Brain pericyte (primary cell): ENCODE measurements around the gene CDC42EP2.

Source experiments
- DNase-seq: peaks from one replicate; pipeline ENCODE4 v3.0.0-alpha.2; 2012; ENCODE audit warnings: low read depth, low spot score

CDC42EP2 gene

DNA sequence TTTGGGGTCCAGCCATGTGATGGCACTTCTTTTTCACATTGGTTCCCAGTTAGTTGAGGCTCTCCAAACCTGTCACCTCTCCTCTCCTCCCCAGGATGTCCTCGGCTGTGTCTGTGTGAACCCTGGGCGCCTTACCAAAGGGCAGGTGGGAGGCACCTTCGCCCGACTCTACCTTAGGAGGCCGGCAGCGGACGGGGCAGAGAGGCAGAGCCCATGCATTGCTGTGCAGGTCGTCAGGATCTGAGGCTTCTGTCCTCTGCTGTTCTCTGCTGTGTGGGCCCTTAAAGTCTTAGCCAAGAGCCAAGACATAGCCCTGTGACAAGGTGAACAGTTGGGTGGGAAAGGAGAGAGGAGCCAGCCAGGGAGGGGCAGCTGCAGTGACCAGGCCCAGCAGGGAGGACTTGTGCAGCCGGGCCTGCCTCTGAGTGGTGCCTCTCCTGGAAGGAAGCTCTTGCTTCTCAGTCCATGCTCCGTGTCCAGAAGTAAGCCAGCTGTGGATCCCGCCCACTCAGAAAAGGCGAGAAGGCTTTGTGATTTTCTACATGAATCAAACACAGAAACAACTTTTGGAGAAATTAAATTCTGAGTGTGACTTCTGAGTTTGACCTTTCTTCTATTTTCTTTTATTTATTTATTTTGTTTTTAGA, 17.5 kb upstream of the CDC42EP2 start:
- DNase-seq = no peak

DNA sequence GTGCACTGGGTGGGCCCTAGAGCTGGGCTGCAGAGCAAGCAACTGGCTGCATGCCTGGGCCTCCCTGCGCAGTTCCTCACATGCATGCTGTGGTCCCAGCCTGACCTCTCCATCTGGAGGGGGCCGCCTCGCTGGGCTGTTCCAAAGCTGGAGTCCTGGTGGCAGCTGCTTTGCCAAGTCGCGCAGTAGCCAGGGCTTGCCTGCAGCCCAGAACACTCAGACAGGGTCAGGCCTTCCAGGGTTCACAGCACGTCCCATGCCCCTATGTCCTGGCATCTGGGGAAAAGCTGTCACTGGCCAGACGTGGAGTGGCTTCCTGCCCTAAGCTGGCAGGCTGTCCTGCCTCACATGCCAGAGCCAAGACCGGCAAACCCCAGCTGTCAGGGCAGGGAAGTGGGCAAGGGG, 16.5 kb upstream of the CDC42EP2 start:
- peak; percentile 74 for DNase-seq

DNA sequence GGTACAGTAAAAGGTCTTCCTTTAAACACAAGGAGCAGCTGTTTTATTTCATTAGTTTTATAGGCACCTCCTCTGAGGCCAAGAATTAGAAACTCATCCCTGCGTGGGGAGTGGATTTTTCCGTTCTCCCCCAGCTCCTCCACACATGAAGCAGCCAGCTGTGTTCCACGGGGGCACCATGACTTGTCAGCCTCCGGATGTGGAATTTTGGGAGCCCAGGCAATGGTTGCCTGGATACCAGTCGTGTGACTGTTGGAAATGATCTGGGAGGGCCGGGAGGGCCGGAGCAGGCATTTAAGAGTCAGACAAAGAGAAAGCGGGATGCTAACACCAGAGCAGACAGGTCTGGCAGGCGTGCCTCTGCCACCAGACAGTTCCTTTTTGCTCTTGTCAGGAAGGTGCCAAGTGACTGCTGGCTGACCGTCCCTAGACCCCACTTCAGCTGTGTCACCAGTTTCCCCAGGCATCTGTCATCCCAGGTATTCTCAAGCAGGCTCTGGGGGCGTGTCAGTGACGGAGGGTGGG, 15.9 kb upstream of the CDC42EP2 start:
- DNase-seq = no peak

DNA sequence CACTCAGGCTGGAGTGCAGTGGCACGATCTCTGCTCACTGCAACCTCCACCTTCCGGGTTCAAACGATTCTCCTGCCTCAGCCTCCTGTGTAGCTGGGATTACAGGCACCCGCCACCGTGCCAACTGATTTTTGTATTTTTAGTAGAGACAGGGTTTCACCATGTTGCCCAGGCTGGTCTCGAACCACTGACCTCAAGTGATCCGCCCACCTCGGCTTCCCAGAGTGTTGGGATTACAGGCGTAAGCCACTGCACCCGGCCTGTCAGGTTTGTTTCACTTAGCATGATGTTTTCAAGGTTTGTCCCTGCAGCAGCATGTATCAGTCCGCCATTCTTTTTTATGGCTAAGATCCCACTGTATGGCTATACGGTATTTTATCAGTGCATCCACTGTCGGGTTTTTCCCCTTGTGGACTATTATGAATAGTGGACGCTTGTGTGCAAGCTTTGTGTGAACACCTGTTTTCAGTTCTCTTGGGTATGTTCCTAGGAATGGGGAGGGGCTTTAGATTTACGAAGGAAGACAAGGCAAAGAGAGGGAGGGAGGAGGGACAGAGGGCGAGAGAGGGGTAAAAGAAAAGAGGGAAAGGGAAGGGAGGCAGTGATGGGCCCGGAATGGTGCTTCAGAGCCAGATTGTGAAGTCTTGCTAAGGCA, 13.9 kb upstream of the CDC42EP2 start:
- no peak for DNase-seq

DNA sequence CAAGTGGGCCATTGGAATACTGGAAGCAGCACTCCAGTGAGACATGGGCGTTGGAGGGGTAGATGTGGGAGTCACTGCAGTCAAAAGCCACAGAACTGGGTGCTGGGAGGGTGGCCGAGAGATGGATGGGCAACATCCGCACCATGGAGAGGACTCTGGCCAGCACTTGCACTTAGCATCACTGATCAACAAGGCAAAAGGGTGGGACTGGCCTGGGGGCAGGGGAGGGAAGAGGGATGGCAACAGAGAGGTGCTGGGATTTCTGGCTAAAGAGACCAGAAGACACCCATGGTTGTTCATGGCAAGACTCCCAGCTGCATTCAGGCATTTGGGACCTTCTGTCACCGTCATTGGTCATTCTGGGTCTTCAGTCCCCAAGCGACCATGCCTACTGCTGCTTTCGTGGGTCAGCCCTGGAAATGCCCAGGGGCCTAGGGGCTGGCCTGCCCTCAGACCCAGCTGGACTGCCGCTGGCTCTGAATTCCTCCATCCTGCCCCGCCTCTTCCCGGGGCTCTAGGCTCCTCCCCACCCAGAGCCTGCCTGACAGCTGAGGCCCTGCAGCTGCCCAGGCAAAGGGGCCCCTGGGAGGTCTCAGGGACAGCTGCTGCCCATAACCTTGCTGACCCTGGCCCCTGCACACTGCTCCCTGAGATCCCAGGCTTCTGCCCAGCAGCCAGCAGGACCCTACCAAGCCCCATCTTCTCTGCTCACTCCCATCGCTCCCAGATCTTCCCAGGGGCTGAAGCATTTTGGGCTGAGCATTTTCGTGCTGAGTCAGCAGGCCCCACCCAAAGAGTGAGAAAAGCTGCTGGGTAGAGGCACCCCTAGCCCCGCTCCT, 13.0 kb upstream of the CDC42EP2 start:
- no peak for DNase-seq

DNA sequence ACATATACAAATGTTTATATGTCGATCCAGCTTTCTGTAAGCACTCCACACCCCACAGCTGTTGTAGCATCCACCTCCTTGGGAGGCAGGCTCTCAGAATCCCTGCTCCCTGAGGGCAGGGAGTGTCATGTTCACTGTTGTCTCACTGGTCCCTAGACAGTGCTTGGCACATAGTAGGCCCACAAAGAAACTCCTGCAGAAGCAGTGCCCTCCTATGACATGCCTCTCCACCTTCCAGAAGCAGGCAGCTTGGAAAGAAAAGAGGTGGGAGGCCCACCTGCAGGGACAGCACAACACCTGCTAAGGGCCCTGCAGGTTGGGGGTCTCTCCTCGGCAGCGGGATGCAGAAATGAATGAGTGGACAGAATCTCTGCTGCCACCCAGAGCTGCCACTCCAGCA, 11.1 kb upstream of the CDC42EP2 start:
- DNase-seq = no peak

DNA sequence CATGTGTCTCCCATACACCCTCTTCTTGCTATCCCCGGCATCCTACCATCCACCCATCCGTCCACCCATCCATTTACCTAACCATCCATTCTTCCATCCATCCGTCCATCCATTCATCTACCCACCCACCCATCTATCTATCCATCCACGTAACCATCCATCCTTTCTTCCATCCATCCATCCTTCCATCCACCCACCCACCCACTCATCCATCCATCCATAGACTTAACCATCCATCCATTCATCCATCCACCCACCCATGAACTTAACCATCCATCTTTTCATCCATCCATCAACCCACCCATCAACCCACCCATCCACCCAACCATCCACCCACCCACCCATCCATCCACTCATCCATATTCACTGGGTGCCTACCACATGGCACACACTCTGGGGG, 10.6 kb upstream of the CDC42EP2 start:
- no peak for DNase-seq

DNA sequence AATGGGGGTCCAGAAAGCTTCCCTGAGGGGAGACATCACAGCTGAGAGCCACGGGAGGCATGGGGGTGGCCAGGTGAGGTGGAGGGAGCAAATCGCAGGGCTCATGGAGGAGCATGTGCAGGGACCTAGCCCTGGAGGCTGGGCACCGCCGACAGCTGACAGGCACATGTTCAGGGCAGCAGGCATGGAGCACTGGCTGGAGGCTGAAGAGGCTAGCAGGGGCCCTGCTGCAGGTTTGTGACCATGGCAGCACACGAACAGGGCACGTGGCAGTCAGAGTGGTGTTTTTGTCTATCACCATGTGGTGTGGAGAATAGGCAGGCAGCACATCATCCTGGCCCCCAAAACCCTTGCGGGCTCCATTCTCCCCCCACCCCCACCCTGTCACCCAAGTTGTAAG, 10.1 kb upstream of the CDC42EP2 start:
- DNase-seq = no peak

DNA sequence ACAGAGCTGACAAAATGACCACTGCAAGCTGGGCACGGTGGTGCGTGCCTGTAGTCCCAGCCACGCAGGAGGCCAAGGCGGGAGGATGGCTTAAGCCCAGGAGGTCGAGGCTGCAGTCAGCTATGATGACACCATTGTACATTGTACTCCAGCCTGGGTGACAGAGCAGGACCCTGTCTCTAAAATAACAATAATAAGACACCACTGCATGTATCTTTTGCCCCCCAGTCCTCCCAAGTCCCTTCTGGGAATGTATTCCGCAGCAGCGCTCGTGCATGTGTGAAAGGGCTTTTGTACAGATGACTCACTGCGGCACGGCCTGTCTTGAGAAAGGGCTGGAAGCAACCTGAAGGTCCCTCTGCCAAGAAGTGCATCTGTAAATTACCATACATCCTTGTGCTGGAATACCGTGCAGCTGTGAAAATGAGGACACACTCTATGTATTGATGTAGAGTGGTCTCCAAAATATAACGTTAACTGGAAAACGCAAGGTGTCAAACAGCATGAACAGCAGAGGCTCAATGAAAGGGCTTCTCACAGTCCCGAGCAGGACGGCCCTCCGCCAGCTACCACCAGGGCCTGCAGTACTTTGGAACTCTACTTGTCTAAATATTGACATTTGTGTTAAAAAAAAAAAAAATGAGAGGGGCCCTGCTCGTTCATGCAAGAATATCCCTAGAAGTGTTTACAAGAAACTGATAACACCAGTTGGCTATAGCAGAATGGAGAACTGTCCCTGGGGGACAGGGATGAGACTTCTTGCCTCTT, 9.0 kb upstream of the CDC42EP2 start:
- no peak for DNase-seq

DNA sequence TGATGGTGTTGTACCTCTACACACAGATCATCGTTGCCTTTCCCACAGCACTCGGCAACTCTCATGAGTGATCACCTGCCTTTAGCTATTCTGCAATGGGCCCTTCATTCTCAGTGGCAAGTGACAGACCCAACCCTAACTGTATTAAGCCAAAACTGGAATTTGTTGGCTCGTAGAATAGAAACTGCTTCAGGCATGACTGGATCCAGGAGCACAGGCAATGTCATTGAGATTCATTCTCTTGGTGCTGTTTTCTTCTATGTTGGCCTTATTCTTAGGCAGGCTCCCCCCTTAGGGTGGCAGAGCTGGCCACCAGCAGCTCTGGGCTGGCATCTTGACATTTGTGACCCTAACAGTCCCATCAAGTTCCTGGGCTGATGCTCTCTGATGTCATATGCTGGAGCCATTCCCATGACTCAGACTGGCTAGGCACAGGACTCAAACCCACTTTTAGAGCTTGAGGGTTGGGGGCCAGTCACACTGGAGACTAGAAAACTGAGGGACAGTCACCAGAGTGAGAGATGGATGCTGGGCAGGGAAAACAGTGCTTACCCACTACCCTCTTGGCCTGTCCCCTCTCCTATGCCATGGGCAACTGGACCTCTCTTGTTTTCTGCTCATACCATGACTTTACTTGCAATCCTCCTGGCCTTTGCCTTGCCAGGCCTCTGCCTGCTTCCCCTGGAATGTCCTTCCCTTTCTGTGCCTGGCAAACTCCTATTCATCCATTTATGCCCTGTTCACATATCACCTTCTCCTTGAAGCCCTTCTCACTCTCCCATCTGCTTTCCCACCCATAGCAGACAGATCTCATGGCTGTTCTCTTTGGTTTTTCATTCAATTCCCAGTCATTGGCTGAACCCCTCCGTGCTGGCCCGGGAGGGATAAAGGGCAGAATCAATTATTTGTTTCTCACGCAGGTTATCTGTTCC, 7.1 kb upstream of the CDC42EP2 start:
- DNase-seq = no peak

DNA sequence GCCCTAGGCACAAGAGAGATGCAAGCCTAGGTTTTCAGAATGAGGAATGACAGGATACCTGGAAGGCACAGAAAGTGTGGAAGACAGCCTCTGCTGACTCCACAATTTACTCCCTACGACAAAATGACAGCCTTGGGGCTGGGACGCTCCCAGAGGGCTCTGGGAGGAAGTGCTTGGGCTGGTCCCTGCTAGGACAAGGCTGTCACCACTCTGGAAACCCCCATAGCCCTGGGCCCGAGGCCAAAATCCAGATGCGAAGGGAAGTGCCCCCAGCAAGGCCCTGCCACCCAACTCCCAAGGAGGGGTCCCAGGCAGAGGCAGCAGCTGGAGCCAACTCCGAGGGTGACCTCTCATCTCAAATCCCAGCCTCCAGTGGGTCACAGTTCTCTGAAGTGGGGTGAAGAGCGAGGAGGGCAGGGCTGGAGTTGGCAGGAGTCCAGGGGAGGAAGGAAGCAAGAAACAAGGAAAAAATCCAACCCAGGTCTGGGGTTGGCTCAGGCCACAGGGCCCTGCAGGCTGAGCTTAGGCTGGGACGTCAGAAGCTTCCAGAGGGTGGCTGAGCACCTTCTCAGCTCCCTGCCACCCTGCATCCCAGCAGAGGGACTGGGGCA, 6.3 kb upstream of the CDC42EP2 start:
- DNase-seq = no peak

DNA sequence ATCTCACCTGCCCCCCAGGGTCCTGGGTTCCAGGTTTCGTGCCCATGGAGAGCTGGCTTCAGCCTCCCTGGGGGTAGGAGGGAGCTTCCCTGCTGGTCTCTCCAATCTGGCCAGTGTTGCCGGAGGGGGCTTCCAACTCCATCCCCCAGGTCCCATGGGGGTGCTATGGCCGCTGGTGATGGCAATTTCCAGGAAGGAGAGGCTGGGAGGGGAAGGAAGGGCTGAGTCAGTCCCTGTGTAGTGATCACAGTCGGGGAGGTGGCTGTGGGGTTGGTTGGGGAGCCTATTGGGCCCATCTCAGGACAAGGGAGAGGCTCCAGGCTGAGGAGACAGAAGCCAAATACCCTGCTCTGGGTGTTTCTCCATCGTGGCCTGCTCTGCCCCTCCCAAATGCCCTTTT, 5.7 kb upstream of the CDC42EP2 start:
- no peak for DNase-seq

DNA sequence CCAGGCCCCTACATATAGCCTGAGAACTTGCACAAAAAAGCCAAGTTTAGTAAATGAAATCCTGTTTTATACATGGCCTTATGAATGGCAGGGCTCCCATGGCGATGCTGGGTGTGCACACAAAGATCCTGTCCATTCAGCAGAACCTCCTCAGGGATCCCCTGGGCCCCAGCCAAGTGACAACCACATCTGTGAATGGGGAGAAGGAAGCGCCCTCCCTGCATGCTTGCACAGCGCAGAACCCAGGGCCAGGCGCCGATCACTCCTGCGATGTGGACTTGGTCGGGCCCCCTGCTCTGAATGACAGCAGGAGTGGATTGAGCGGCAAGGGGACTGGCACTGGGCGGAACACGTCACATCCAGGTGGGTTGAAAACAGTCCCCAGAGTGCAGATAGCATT, 4.5 kb upstream of the CDC42EP2 start:
- DNase-seq = no peak

DNA sequence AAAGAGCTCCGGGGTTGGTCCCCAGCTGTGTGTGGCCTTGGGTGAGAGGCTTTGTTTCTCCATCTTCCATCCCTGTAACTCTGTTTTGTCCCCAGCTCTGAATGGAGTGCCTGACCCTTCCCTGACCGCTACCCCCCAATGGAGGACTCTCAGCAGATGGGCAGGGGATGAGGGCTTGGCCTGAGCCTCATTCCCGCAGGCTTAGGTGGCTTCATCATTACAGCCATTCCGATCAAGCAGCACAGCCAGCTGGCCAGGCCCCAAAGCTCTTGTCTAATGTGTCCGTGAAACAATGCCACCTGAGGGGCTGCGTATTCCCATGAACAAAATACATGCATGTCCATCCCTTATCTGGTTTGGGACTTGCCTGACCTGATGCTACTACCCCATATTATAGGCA, 3.9 kb upstream of the CDC42EP2 start:
- no peak for DNase-seq

DNA sequence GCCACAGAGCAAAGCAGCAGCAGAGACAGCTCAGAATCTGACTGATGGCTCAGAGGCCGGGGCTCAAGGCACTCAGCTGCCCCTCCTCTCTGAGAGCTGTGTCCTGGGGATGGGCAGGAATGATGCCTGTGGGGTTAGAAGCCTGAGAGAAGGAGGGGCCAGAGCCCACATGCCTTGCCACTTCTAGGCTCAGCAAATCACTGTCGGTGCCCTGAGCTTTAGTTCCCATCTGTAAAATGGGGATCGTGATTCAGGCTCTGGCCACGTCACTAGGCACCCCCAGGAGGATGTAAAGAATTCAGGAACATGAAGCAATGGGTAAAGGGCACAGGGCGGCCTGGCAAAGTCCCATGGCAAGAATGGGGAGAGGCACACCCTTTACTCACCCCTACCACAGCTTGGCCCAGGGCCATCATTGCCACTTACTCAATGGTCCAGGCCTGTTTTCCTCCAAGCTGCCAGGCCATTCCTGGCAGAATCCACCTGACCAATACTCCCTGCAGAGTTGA, 3.4 kb upstream of the CDC42EP2 start:
- DNase-seq = no peak

DNA sequence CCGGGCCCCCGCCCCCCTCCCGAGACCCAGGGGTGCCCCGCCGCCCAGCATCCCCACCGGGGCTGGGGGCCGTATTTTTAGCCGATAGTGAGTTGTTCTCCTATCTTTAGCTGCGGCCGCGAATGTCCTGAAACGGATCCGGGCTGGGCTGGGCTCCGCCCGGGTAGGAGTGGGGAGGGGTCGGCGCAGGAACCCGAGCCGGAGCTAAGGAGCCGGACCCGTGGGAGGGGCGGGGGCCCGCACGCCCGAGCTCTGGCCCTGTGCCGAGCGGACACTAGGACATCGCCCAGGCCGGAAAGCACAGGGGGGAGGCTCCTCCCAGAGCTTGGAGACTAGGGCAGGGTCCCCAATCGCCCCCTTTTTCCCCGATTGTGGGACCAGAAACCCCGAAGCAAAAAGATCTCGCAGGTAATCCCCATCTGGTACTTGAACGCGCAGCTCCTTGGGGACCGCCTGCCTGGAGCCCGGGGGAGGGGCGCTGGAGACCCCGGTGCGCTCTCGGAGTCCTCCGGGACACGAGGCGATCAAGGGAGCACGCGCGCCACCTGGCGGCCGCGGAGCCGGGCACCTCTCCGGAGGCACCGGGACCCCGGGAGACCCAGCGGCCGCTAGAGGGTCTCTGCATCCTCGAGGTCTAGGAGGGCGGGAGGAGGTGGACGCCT, 669 bp downstream of the CDC42EP2 start:
- no peak for DNase-seq

DNA sequence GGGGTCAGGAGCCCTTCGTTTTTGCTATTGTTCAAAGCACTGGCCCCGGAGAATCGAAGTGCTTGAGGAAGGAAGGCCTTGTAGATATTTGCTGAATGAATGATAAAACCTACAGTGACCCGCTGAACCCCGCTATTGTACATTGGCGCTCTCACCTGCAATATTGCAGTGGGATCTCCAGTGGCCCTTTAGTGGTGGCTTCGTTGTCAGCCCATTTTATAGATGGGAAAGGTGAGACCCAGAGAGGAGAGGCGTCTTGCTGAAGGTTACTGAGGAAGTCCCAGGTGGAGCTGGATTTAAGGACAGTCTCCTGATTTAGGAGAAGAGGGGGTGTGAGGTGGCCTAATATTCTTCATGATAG, 1.2 kb downstream of the CDC42EP2 start:
- no peak for DNase-seq

DNA sequence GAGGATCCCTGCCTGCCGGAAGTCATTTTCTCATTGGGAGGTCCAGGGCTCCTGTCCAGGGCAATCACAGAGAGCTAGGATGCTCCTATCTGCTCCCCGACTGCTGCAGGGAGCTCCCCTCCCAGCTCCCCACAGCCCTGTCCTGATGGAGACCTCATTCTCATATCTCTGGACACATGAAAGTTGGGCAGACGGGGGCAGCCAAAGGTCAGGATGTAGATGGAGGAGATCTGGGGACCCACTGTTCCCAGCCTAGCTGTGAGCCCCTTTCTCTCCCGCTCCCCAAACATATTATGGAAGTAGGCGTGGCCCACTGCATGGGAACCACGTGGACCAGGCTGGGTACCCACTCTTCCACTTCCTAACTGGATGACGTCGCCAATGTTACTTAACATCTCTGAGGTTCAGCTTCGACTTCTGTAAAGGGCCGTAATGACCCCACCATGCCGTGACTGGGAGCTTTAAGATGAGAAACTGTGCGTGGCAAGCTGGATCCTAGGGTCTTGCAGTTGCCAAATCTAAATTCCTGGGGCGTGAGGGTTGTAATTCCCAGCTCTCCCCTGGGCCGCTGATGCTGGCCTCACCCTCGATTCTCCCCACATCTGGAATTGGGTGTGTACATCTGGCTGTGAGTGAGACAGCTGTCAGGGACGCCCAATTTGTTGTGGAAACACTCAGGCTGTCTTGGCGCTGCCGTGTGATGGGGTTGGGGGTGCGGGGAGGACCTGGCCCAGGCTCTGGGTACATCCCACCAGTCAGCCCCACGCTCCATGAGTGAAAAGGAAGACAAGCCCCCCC, 1.8 kb downstream of the CDC42EP2 start:
- DNase-seq = no peak
